Fibroblast of villous mesenchyme (primary cell): ENCODE data around the gene BET1. TPM values are rescaled to one million over a fixed set of nuclear protein-coding genes. Genes with fewer than 3 reads are reported as not detected.

Experiments
- DNase-seq: peaks from one replicate; pipeline ENCODE4 v3.0.0-alpha.2; 2010; ENCODE audit warnings: low read depth
- H3K4me3 ChIP-seq: 2 replicates; pipeline ENCODE4 v1.5.1; 2011; ENCODE audit warnings: low read depth, mild to moderate bottlenecking, low read length
- CTCF ChIP-seq: IDR thresholded peaks from 2 replicates; pipeline ENCODE4 v1.5.1; 2012; ENCODE audit warnings: low read depth, mild to moderate bottlenecking, low read length; ENCODE audit not compliant: insufficient read depth
- total RNA-seq: library from RNA; depleted of rRNA; stranded (reverse); fragments of >200 nt; gene quantifications from 2 replicates; pipeline ENCODE4 v1.2.3, GENCODE V29; 2012

Gene BET1
- total RNA-seq, 1 donor = 44.5 TPM

GRCh38 chr7:93948873-93949272 lies 55.3 kb downstream of the BET1 start:
- no peak for TF ChIP-seq CTCF
- H3K4me3 ChIP-seq = no peak overlapping the region
- no peak for DNase-seq

- TF ChIP-seq CTCF = no peak
- peak; percentile 58 for DNase-seq
- H3K4me3 ChIP-seq = no peak overlapping the region
Measured at GRCh38 chr7:93948106-93948505, 56.0 kb downstream of the BET1 start.

GRCh38 chr7:93945756-93946535 lies 58.2 kb downstream of the BET1 start:
- no peak overlapping the region for H3K4me3 ChIP-seq
- no peak for DNase-seq
- TF ChIP-seq CTCF = no peak

- no peak overlapping the region for H3K4me3 ChIP-seq
- no peak for TF ChIP-seq CTCF
- no peak for DNase-seq
Measured at GRCh38 chr7:93945083-93945482, 59.1 kb downstream of the BET1 start.

GRCh38 chr7:93944673-93945072 lies 59.5 kb downstream of the BET1 start:
- DNase-seq = peak; percentile 53
- TF ChIP-seq CTCF = no peak
- no peak overlapping the region for H3K4me3 ChIP-seq

- no peak for TF ChIP-seq CTCF
- DNase-seq = no peak
- H3K4me3 ChIP-seq = no peak overlapping the region
Measured at GRCh38 chr7:93943816-93944540, 60.2 kb downstream of the BET1 start.

Other genes starting within 250 kb of the BET1 start
- 140 and 218 TPM in 2 replicates for gene TFPI2, start 113.6 kb downstream of the BET1 start, total RNA-seq
- gene GNGT1, start 97.8 kb downstream of the BET1 start, total RNA-seq = not detected in 2 replicates
- gene GNG11, start 82.6 kb downstream of the BET1 start, total RNA-seq = 67.4 and 83.1 TPM in 2 replicates